A549 (cell line): ENCODE results near the gene EMID1. TPM values are rescaled to one million over a fixed set of nuclear protein-coding genes. Genes with fewer than 3 reads are reported as not detected.

Experiments used
- ATAC-seq, 2 experiments: fragments of 200-7000 bp in 1 of 2; fragments of >200 bp in 1 of 2; cut with Nextera tagmentation in 1 of 2; cut with Tn5 transposase in 1 of 2; 3 replicates each; pipeline versions ENCODE4 v1.8.0 to v1.9.1; 2018 to 2020; ENCODE audit warnings: mild to moderate bottlenecking in 1 of 2, moderate library complexity in 1 of 2
- CTCF ChIA-PET: fragments of 300-600 bp; sonication (Branson Sonifier 250); formaldehyde crosslinking; extraction: SDS; loops from one replicate; lab custom pipeline; 2021; ENCODE audit warnings: antibody characterized with exemption, inconsistent platforms; lab: Yijun Ruan, JAX
- POLR2A ChIA-PET: fragments of 350-600 bp; formaldehyde crosslinking; extraction: SDS; loops from one replicate; lab custom pipeline; 2021; ENCODE audit warnings: antibody characterized with exemption, inconsistent platforms; lab: Yijun Ruan, JAX
- DNase-seq, 2 experiments: peaks; one replicate each; pipeline versions ENCODE4 v3.0.0 to v3.0.0-alpha.2; 2011 to 2016; ENCODE audit warnings: low read depth in 1 of 2, low spot score in 1 of 2
- FAIRE-seq: peaks from 2 replicates; lab custom pipeline; 2011; peaks lifted over from hg19 to GRCh38; lab: Jason Lieb, UNC
- H3K27ac ChIP-seq, 2 experiments: fragments of >200 bp; sonication (Bioruptor Twin); formaldehyde crosslinking; 3 replicates each; pipeline ENCODE4 v1.5.1; 2016 to 2017
- H3K4me1 ChIP-seq: fragments of >200 bp; sonication (Bioruptor Twin); formaldehyde crosslinking; 3 replicates; pipeline ENCODE4 v1.6.1; 2016
- H3K4me2 ChIP-seq: fragments of >200 bp; sonication (Bioruptor Twin); formaldehyde crosslinking; 3 replicates; pipeline ENCODE4 v1.6.1; 2016
- H3K4me3 ChIP-seq: fragments of >200 bp; sonication (Bioruptor Twin); formaldehyde crosslinking; 3 replicates; pipeline ENCODE4 v1.5.1; 2016
- H3K9me3 ChIP-seq: fragments of >200 bp; sonication (Bioruptor Twin); formaldehyde crosslinking; 3 replicates; pipeline ENCODE4 v1.6.1; 2016
- BHLHE40 ChIP-seq: IDR thresholded peaks from 2 replicates; pipeline ENCODE4 v1.6.1; 2012; ENCODE audit warnings: low read depth, low read length, inconsistent platforms
- CBX8 ChIP-seq: fragments of 200-600 bp; sonication (generic); IDR thresholded peaks from 2 replicates; pipeline ENCODE4 v1.6.1; 2016
- CEBPB ChIP-seq, 2 experiments: fragments of >200 bp in 1 of 2; sonication (Bioruptor Twin) in 1 of 2; formaldehyde crosslinking in 1 of 2; IDR thresholded peaks; 2 replicates each; pipeline ENCODE4 v1.6.1; 2012 to 2016
- CHD4 ChIP-seq: fragments of 200-600 bp; sonication (generic); IDR thresholded peaks from 2 replicates; pipeline ENCODE4 v1.6.1; 2016; ENCODE audit warnings: antibody characterized with exemption, mild to moderate bottlenecking, borderline replicate concordance
- EHF ChIP-seq: fragments of 250-450 bp; sonication (Bioruptor Pico); IDR thresholded peaks from 2 replicates; pipeline ENCODE4 v1.5.0; 2020; ENCODE audit warnings: mild to moderate bottlenecking
- FOSB ChIP-seq: fragments of 250-450 bp; sonication (Bioruptor Pico); IDR thresholded peaks from 2 replicates; pipeline ENCODE4 v1.5.0; 2020; ENCODE audit warnings: mild to moderate bottlenecking, moderate library complexity
- FOSL2 ChIP-seq, 2 experiments: fragments of 450-650 bp in 1 of 2; fragments of >200 bp in 1 of 2; sonication (Bioruptor Twin) in 1 of 2; formaldehyde crosslinking; IDR thresholded peaks; 2 replicates each; pipeline versions ENCODE4 v1.5.0 to v1.6.1; 2016 to 2020; ENCODE audit warnings: mild to moderate bottlenecking in 1 of 2, moderate library complexity in 1 of 2
- FOXS1 ChIP-seq: fragments of 250-450 bp; sonication (Bioruptor Pico); IDR thresholded peaks from 2 replicates; pipeline ENCODE4 v1.5.0; 2020; ENCODE audit warnings: mild to moderate bottlenecking, moderate library complexity
- HDAC2 ChIP-seq: fragments of 200-600 bp; sonication (generic); IDR thresholded peaks from 2 replicates; pipeline ENCODE4 v1.6.1; 2016
- HOXA7 ChIP-seq: fragments of 250-450 bp; sonication (Bioruptor Pico); IDR thresholded peaks from 2 replicates; pipeline ENCODE4 v1.5.0; 2020; ENCODE audit warnings: mild to moderate bottlenecking, moderate library complexity
- JUN ChIP-seq, 2 experiments: fragments of >200 bp; sonication (Bioruptor Twin); formaldehyde crosslinking; IDR thresholded peaks; 2 replicates in 1 of 2; 3 replicates in 1 of 2; pipeline ENCODE4 v1.6.1; 2016 to 2017
- MAFK ChIP-seq: fragments of 450-650 bp; IDR thresholded peaks from 2 replicates; pipeline ENCODE4 v1.6.1; 2014; ENCODE audit not compliant: partially characterized antibody
- MAZ ChIP-seq: fragments of 150-350 bp; IDR thresholded peaks from 2 replicates; pipeline ENCODE4 v1.6.1; 2014; ENCODE audit warnings: antibody characterized with exemption, low read depth, low read length, borderline replicate concordance
- NPAS2 ChIP-seq: fragments of 250-450 bp; sonication (Bioruptor Pico); IDR thresholded peaks from 2 replicates; pipeline ENCODE4 v1.8.0; 2022; ENCODE audit warnings: mild to moderate bottlenecking, moderate library complexity, borderline replicate concordance
- NR3C1 ChIP-seq: fragments of >200 bp; sonication (Bioruptor Twin); formaldehyde crosslinking; IDR thresholded peaks from 3 replicates; pipeline ENCODE4 v1.6.1; 2017
- RAD21 ChIP-seq, 2 experiments: fragments of >200 bp in 1 of 2; sonication (Bioruptor Twin) in 1 of 2; formaldehyde crosslinking in 1 of 2; IDR thresholded peaks in 1 of 2; conservative IDR thresholded peaks in 1 of 2; 2 replicates in 1 of 2; 3 replicates in 1 of 2; pipeline ENCODE4 v1.6.1; 2012 to 2018; ENCODE audit warnings: inconsistent platforms in 1 of 2
- RCOR1 ChIP-seq: fragments of 150-350 bp; IDR thresholded peaks from 2 replicates; pipeline ENCODE4 v1.6.1; 2014; ENCODE audit warnings: antibody characterized with exemption, low read length, low read depth
- WGBS: methylation state at CpG from one replicate; pipeline ENCODE4 v1.1.6; 2017; ENCODE audit errors: missing lambda C conversion rate; 5-methylcytosine and 5-hydroxymethylcytosine counted together
- polyA plus RNA-seq, 4 experiments: library from polyadenylated mRNA; depleted of rRNA in 3 of 4; stranded (reverse); fragments of >200 nt; fragmentation: RNase III in 1 of 4; extraction: RNeasy Plus Mini Kit Qiagen cat#74134 plus additional on column Dnase treatment in 1 of 4; gene quantifications; 2 replicates in 3 of 4; 3 replicates in 1 of 4; pipeline ENCODE4 v1.2.3, GENCODE V29; 2011 to 2017
- TF ChIP-seq, protein P1 (sequence below): fragments of 450-650 bp; IDR thresholded peaks from 2 replicates; pipeline ENCODE4 v1.6.1; 2014; ENCODE audit warnings: antibody characterized with exemption
- TF ChIP-seq, protein P2 (sequence below): IDR thresholded peaks from 2 replicates; pipeline ENCODE4 v1.6.1; 2012; ENCODE audit warnings: low read depth, borderline replicate concordance
- TF ChIP-seq, protein P3 (sequence below): IDR thresholded peaks from 2 replicates; pipeline ENCODE4 v1.6.1; 2012
- TF ChIP-seq, protein P4 (sequence below): fragments of >200 bp; sonication (Bioruptor Twin); formaldehyde crosslinking; IDR thresholded peaks from 2 replicates; pipeline ENCODE4 v1.6.1; 2016
- TF ChIP-seq, protein P5 (sequence below): fragments of 200-600 bp; sonication (generic); IDR thresholded peaks from 2 replicates; pipeline ENCODE4 v1.6.1; 2016; ENCODE audit warnings: antibody characterized with exemption, mild to moderate bottlenecking, moderate library complexity

EMID1 gene
- polyA plus RNA-seq, 2 of the 4 experiments (the other 2 are of a cell fraction), result 0.28 TPM

DNA sequence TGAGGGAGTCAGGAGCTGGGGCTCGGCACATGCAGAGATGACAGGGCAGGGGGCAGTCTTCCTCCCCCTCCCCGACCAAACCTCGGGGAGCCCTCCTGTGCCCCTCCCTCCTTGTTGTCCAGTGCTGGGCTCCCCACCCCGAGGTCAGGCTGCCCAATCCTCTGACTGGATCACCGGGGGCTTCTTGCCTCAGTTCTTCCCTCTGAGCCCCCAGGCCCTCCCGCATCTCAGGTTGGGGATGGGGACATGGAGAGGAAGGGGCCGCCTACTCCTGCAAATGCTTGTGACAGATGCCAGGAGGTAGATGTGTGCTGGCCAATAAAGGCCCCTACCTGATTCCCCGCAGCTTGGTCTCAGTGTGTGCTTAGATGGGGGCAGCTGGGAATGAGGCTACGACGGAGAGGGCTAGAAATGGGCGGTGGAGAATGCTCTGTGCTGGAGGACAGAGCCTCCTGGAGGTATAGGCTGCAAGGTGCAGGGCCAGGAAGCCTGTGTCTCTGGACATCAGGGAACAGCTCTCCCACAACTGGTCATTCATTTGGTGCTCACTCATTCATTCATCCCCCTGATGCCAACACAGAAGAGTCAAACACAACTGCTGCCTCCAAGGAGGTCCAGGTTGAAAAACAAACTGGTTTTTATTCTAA lies 53.7 kb downstream of the EMID1 start:
- no peaks in the 10 kb centered on the region for H3K9me3 ChIP-seq
- no peak overlapping the region for H3K27ac ChIP-seq
- WGBS, result 89% methylated on average over 9 of the region's 11 CpGs
- ChIA-PET CTCF (interaction anchor here (0.9 kb wide), 1 partner anchor 12 kb away, joined by 6 read pairs; no protein-coding TSS in a partner anchor), POLR2A (no interaction called here)
- no peak for FAIRE-seq
- ATAC-seq, result peak; percentile 75 to 80
- no peak overlapping the region for H3K4me2 ChIP-seq
- TF ChIP-seq CHD4, result no peak
- TF ChIP-seq, protein P1, sequence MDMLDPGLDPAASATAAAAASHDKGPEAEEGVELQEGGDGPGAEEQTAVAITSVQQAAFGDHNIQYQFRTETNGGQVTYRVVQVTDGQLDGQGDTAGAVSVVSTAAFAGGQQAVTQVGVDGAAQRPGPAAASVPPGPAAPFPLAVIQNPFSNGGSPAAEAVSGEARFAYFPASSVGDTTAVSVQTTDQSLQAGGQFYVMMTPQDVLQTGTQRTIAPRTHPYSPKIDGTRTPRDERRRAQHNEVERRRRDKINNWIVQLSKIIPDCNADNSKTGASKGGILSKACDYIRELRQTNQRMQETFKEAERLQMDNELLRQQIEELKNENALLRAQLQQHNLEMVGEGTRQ, result no peak
- TF ChIP-seq, protein P2, sequence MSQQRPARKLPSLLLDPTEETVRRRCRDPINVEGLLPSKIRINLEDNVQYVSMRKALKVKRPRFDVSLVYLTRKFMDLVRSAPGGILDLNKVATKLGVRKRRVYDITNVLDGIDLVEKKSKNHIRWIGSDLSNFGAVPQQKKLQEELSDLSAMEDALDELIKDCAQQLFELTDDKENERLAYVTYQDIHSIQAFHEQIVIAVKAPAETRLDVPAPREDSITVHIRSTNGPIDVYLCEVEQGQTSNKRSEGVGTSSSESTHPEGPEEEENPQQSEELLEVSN, result no peak
- no peak for TF ChIP-seq MAFK
- no peak for TF ChIP-seq NR3C1
- TF ChIP-seq CEBPB (IDR thresholded peaks at IDR 0.05), result no peak
- TF ChIP-seq, protein P3, sequence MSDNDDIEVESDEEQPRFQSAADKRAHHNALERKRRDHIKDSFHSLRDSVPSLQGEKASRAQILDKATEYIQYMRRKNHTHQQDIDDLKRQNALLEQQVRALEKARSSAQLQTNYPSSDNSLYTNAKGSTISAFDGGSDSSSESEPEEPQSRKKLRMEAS, result no peak
- no peak for TF ChIP-seq HDAC2
- no peak for TF ChIP-seq FOSL2 (IDR thresholded peaks at IDR 0.05)
- no peak for TF ChIP-seq FOSL2 (CRISPR knock-in tag; IDR thresholded peaks at IDR 0.05)
- TF ChIP-seq BHLHE40, result no peak
- no peak for TF ChIP-seq RCOR1
- DNase-seq, result peak; percentile 29 to 34
- no peak overlapping the region for H3K4me3 ChIP-seq
- no peaks in the 10 kb centered on the region for H3K4me1 ChIP-seq

DNA sequence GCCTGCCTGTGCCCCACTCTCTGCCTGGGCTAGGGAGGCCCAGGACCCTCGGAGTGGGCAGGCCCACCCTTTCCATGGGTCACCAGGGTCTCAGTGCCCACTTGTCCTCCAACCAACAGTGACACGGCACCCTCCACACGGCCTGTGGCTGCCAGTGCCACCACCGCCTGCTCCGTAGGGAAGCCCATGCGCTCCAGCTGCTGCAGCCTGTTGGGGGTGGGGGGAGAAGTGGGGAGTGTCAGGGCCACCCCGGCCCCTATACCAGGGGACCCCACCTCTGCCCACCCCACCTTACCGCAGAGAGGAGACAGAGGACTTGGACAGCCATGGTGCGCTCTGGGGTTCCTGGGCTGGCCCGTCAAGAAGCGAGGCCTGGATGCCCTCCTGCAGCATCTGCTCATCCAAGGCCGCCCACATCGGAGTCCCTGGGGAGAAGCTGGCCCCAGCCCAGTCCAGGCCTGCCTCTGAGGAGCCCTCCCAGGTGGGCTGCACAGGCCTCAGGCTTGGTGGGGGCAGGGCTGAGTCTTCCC lies 54.4 kb downstream of the EMID1 start:
- peak in 1 of 2 experiments; percentile 13; a peak in 3 of 6 replicates for ATAC-seq
- 88% methylated on average over 5 of the region's 13 CpGs for WGBS
- TF ChIP-seq FOSB (CRISPR knock-in tag) (no peak), MAZ (no peak), NPAS2 (no peak), RAD21 (conservative IDR thresholded peaks at IDR 0.05 in 1 of 2, IDR thresholded peaks at IDR 0.05 in 1 of 2) (no peak), CHD4 (no peak), HOXA7 (no peak), JUN (IDR thresholded peaks at IDR 0.05) (no peak), FOXS1 (CRISPR knock-in tag) (no peak), BHLHE40 (no peak), EHF (no peak), CBX8 (no peak)
- TF ChIP-seq, protein P3, result no peak
- TF ChIP-seq, protein P4, sequence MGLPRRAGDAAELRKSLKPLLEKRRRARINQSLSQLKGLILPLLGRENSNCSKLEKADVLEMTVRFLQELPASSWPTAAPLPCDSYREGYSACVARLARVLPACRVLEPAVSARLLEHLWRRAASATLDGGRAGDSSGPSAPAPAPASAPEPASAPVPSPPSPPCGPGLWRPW, result no peak
- TF ChIP-seq, protein P5, sequence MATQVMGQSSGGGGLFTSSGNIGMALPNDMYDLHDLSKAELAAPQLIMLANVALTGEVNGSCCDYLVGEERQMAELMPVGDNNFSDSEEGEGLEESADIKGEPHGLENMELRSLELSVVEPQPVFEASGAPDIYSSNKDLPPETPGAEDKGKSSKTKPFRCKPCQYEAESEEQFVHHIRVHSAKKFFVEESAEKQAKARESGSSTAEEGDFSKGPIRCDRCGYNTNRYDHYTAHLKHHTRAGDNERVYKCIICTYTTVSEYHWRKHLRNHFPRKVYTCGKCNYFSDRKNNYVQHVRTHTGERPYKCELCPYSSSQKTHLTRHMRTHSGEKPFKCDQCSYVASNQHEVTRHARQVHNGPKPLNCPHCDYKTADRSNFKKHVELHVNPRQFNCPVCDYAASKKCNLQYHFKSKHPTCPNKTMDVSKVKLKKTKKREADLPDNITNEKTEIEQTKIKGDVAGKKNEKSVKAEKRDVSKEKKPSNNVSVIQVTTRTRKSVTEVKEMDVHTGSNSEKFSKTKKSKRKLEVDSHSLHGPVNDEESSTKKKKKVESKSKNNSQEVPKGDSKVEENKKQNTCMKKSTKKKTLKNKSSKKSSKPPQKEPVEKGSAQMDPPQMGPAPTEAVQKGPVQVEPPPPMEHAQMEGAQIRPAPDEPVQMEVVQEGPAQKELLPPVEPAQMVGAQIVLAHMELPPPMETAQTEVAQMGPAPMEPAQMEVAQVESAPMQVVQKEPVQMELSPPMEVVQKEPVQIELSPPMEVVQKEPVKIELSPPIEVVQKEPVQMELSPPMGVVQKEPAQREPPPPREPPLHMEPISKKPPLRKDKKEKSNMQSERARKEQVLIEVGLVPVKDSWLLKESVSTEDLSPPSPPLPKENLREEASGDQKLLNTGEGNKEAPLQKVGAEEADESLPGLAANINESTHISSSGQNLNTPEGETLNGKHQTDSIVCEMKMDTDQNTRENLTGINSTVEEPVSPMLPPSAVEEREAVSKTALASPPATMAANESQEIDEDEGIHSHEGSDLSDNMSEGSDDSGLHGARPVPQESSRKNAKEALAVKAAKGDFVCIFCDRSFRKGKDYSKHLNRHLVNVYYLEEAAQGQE, result no peak
- POLR2A ChIA-PET, result interaction anchor here (0.6 kb wide), 1 partner anchor 499 kb away, joined by 3 read pairs; no protein-coding TSS in a partner anchor
- CTCF ChIA-PET, result interaction anchor here (1.7 kb wide), 1 partner anchor 15 kb away, joined by 11 read pairs; no protein-coding TSS in a partner anchor
- no peak overlapping the region for H3K4me3 ChIP-seq
- no peak overlapping the region for H3K27ac ChIP-seq
- no peak overlapping the region for H3K4me2 ChIP-seq
- DNase-seq, result no peak
- H3K9me3 ChIP-seq, result no peaks in the 10 kb centered on the region
- no peaks in the 10 kb centered on the region for H3K4me1 ChIP-seq
- FAIRE-seq, result no peak
